Memory B cell (primary cell): ENCODE results near the gene RNF14.
A peak's percentile ranks its signal among the peaks of the same experiment; 100 is the strongest.

ENCODE experiments used
- ATAC-seq: fragments of 150-1000 bp; cut with Tn5 transposase; 2 replicates; pipeline ENCODE4 v1.10.0; 2021; ENCODE audit warnings: low read depth, mild to moderate bottlenecking, moderate library complexity
- DNase-seq, 2 donors: peaks; one replicate each; pipeline ENCODE4 v3.0.0; 2022; ENCODE audit warnings: low spot score in 2 of 2
- H3K27ac Mint-ChIP-seq: one replicate; pipeline ENCODE4 v1.8.0; 2022; ENCODE audit warnings: mild to moderate bottlenecking, moderate library complexity, mixed read lengths
- H3K27me3 Mint-ChIP-seq: one replicate; pipeline ENCODE4 v1.8.0; 2022; ENCODE audit warnings: mixed read lengths
- H3K36me3 Mint-ChIP-seq: one replicate; pipeline ENCODE4 v1.8.0; 2022; ENCODE audit warnings: mild to moderate bottlenecking, mixed read lengths
- H3K4me1 Mint-ChIP-seq: one replicate; pipeline ENCODE4 v1.8.0; 2022; ENCODE audit warnings: mixed read lengths
- H3K4me3 Mint-ChIP-seq: one replicate; pipeline ENCODE4 v1.8.0; 2022; ENCODE audit warnings: mild to moderate bottlenecking, moderate library complexity, mixed read lengths
- H3K9me3 Mint-ChIP-seq: one replicate; pipeline ENCODE4 v1.8.0; 2022; ENCODE audit warnings: mixed read lengths

Gene RNF14

DNA sequence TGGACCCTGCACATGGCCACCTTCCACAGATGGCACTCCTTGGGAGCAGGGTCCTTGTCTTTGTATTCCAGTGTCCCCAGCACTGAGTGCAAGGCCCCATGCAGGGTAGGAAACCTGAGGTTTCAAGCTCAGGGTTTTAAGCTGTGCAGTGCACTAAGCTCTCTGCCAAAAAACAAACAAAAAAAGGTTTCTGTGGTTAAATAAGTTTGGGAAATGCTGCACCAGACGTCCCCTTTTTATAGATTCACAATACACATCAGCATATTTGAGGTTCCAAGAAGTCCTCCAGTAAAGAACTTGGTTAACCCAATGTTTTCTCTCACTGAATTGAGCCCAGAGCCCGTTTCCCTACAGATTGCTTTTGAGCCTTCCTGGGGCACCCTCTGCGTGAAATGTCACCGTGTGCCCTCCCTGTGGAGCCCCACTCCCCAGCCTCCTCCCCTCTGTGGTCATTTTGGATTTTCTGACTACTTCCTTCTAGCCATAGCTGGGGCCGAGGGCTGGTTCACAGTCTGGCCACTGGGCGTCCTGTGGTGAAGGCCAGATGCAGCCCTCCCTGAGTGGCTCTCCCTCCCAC lies 28.1 kb upstream of the RNF14 start:
- DNase-seq (no peak), ATAC-seq (no peak)
- Mint-ChIP-seq H3K27me3 (no peaks in the 10 kb centered on the region), H3K36me3 (peaks cover 5% of the 10 kb centered on the region), H3K27ac (peak overlapping the region; percentile 40), H3K4me3 (no peak overlapping the region), H3K9me3 (no peaks in the 10 kb centered on the region), H3K4me1 (no peaks in the 10 kb centered on the region)

GRCh38 chr5:141941307-141941706 lies 27.6 kb upstream of the RNF14 start:
- DNase-seq: no peak
- ATAC-seq: no peak
- Mint-ChIP-seq H3K4me1 (no peaks in the 10 kb centered on the region), H3K4me3 (no peak overlapping the region), H3K27ac (peak overlapping the region; percentile 40), H3K9me3 (no peaks in the 10 kb centered on the region), H3K36me3 (peaks cover 2% of the 10 kb centered on the region), H3K27me3 (no peaks in the 10 kb centered on the region)

- Mint-ChIP-seq H3K4me3 (no peak overlapping the region), H3K27ac (peak overlapping the region; percentile 84), H3K4me1 (no peaks in the 10 kb centered on the region)
These were observed 27.1 kb upstream of the RNF14 start for GRCh38 chr5:141941779-141942178.

GRCh38 chr5:141942185-141942857 lies 26.6 kb upstream of the RNF14 start:
- no peaks in the 10 kb centered on the region for H3K27me3 Mint-ChIP-seq
- ATAC-seq (no peak), DNase-seq (no peak)
- peak overlapping the region; percentile 84 for H3K27ac Mint-ChIP-seq
- H3K9me3 Mint-ChIP-seq: no peaks in the 10 kb centered on the region
- H3K36me3 Mint-ChIP-seq: peaks cover 2% of the 10 kb centered on the region
- no peaks in the 10 kb centered on the region for H3K4me1 Mint-ChIP-seq
- no peak overlapping the region for H3K4me3 Mint-ChIP-seq

More at GRCh38 chr5:141941779-141942178, 27.1 kb upstream of the RNF14 start:
- ATAC-seq: no peak
- H3K9me3 Mint-ChIP-seq: no peaks in the 10 kb centered on the region
- DNase-seq: no peak
- H3K27me3 Mint-ChIP-seq: no peaks in the 10 kb centered on the region
- H3K36me3 Mint-ChIP-seq: peaks cover 2% of the 10 kb centered on the region

GRCh38 chr5:141944076-141944475 lies 24.8 kb upstream of the RNF14 start:
- H3K9me3 Mint-ChIP-seq: no peaks in the 10 kb centered on the region
- ATAC-seq (no peak), DNase-seq (no peak)
- H3K27ac Mint-ChIP-seq: no peak overlapping the region
- no peaks in the 10 kb centered on the region for H3K27me3 Mint-ChIP-seq
- no peak overlapping the region for H3K4me3 Mint-ChIP-seq
- H3K36me3 Mint-ChIP-seq: peaks cover 2% of the 10 kb centered on the region
- no peaks in the 10 kb centered on the region for H3K4me1 Mint-ChIP-seq

GRCh38 chr5:141945511-141946051 lies 23.3 kb upstream of the RNF14 start:
- H3K27ac Mint-ChIP-seq: no peak overlapping the region
- H3K27me3 Mint-ChIP-seq: no peaks in the 10 kb centered on the region
- no peak for ATAC-seq
- DNase-seq: no peak
- no peaks in the 10 kb centered on the region for H3K4me1 Mint-ChIP-seq
- no peaks in the 10 kb centered on the region for H3K36me3 Mint-ChIP-seq
- no peak overlapping the region for H3K4me3 Mint-ChIP-seq
- H3K9me3 Mint-ChIP-seq: no peaks in the 10 kb centered on the region

DNA sequence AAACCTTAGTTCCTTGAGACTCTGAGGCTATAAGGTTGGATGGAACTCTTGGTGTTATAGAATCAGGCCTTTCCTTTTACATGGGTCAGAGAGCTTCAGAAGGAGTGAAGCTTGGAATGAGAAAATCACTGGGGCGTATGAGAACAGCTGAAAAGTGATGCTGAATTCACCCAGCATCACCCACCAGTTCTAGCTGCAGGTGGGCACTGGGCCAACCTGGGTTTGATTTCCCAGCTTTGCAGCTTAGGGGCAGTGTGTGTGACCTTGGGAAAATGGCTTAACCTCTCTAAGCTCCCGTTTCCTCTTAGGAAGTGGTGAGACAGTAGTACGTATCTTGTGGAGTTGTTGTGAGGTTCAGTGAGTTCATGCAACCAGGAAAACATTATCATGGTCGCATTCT lies 21.6 kb upstream of the RNF14 start:
- no peak overlapping the region for H3K27ac Mint-ChIP-seq
- ATAC-seq (no peak), DNase-seq (no peak)
- H3K9me3 Mint-ChIP-seq: no peaks in the 10 kb centered on the region
- H3K4me3 Mint-ChIP-seq: no peak overlapping the region
- no peaks in the 10 kb centered on the region for H3K27me3 Mint-ChIP-seq
- no peaks in the 10 kb centered on the region for H3K36me3 Mint-ChIP-seq
- H3K4me1 Mint-ChIP-seq: peaks cover 2% of the 10 kb centered on the region

- H3K4me1 Mint-ChIP-seq: peaks cover 2% of the 10 kb centered on the region
- H3K27ac Mint-ChIP-seq: no peak overlapping the region
- ATAC-seq (no peak), DNase-seq (no peak)
- no peaks in the 10 kb centered on the region for H3K27me3 Mint-ChIP-seq
- no peak overlapping the region for H3K4me3 Mint-ChIP-seq
- no peaks in the 10 kb centered on the region for H3K36me3 Mint-ChIP-seq
- no peaks in the 10 kb centered on the region for H3K9me3 Mint-ChIP-seq
These were observed 20.1 kb upstream of the RNF14 start for GRCh38 chr5:141948812-141949211.

DNA sequence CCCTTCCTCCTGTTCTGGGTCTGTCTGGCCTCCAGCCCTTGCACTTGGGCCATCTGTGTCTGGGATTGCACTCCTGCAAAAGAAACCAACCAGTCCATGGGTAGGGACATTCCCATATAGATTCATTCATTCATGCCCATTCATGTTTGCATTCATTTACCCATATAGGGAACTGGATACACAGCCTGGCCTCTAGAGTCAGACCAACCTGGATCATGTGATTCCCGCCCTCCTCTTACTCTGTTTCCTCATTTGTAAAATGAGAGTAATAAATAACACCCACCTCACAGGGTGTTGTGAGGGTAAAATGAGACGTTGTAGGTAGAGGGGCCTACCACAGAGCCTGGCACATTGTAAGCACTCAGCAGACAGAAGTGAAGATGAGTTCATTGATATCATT lies 19.4 kb upstream of the RNF14 start:
- H3K4me3 Mint-ChIP-seq: no peak overlapping the region
- ATAC-seq (no peak), DNase-seq (no peak)
- no peak overlapping the region for H3K27ac Mint-ChIP-seq
- peaks cover 2% of the 10 kb centered on the region for H3K4me1 Mint-ChIP-seq
- H3K36me3 Mint-ChIP-seq: no peaks in the 10 kb centered on the region
- H3K9me3 Mint-ChIP-seq: no peaks in the 10 kb centered on the region
- no peaks in the 10 kb centered on the region for H3K27me3 Mint-ChIP-seq

DNA sequence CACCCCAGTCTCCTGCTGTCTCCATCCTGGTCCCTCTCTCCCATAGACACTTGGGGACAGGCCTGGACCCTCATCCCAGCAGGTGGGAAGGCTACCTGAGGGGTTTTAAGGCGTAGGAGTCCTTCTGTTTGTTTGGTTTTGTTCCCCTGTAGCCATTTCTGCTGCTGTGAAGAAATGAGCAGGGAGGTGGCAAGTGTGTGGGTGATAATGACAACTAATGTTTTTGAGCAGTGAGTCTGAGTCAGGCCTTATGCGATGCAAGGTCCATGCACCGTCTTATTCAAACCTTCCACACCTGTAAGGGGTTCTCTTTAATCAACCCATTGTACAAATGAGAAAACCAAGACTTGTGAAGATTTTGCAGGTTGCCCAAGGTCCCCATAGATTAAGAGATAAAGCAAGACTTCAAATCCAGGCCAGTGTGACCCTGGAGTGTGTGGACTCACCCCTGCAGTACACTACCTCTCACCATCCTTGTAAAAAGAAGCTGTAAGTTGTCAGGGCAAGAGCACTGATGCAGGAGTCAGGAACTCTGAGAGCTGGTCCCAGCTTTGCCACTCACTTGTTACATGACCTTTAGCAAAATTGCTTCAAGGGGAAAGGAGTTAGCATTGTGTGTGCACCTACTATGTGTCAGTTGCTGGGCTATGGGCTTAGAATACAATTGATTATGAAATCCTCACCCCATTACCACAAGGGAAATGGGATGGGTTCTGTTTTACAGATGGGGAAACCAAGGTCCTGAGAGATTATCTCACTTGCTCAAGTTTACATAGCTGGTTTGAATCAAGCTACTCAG lies 18.5 kb upstream of the RNF14 start:
- Mint-ChIP-seq H3K36me3 (no peaks in the 10 kb centered on the region), H3K9me3 (no peaks in the 10 kb centered on the region), H3K27me3 (no peaks in the 10 kb centered on the region), H3K4me3 (no peak overlapping the region), H3K27ac (no peak overlapping the region), H3K4me1 (peaks cover 2% of the 10 kb centered on the region)
- DNase-seq: no peak
- no peak for ATAC-seq

DNA sequence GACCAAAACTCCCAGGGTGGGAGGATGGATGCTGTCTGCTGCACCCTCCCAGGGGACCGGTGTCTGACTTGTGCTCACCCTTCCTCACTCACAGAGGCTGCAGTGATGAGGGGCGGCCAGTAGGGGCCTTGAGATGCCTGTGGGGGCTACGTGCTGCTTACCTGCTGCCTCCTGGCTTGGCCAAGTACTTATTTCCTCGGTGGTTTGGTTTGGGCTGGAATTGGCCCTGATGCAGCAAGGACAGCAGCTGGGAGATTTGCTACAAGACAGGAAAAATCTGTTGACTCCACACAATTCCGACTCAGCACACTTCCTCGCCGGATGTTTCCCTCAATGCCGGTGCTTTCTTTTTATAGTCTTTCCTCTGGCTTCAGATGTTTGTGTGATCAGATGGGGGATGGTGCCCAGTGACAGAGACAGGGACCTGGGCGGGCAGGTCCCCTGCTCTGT lies 17.5 kb upstream of the RNF14 start:
- Mint-ChIP-seq H3K4me1 (peaks cover 2% of the 10 kb centered on the region), H3K4me3 (no peak overlapping the region), H3K36me3 (no peaks in the 10 kb centered on the region), H3K27me3 (no peaks in the 10 kb centered on the region), H3K27ac (no peak overlapping the region), H3K9me3 (no peaks in the 10 kb centered on the region)
- peak; percentile 70 for ATAC-seq
- DNase-seq: no peak

DNA sequence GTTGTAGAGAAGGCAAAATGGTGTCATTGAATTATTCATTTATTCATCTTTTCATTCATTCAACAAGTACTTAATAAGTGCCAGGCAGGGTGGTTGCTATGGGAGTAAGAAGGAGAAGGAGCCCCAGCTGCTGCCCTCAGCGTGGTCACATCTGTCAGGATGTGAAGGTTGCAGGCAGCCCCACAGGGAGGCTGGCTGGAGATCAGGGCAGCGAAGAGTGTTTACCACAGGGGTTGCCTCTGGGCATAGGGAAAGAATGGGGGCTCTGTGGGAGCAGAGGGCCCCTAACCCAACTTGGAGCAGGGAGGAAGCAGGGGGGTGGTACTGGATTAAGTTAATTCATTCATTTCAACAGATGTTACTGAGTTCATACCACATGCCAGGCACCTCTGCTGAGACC lies 16.9 kb upstream of the RNF14 start:
- Mint-ChIP-seq H3K9me3 (no peaks in the 10 kb centered on the region), H3K4me1 (peaks cover 2% of the 10 kb centered on the region), H3K27me3 (no peaks in the 10 kb centered on the region), H3K36me3 (no peaks in the 10 kb centered on the region), H3K27ac (no peak overlapping the region), H3K4me3 (no peak overlapping the region)
- no peak for DNase-seq
- ATAC-seq: no peak

GRCh38 chr5:141954194-141954593 lies 14.7 kb upstream of the RNF14 start:
- no peaks in the 10 kb centered on the region for H3K9me3 Mint-ChIP-seq
- H3K36me3 Mint-ChIP-seq: no peaks in the 10 kb centered on the region
- no peak overlapping the region for H3K4me3 Mint-ChIP-seq
- H3K4me1 Mint-ChIP-seq: peaks cover 5% of the 10 kb centered on the region
- peaks cover 2% of the 10 kb centered on the region for H3K27me3 Mint-ChIP-seq
- H3K27ac Mint-ChIP-seq: no peak overlapping the region
- DNase-seq (no peak), ATAC-seq (peak; percentile 51)

DNA sequence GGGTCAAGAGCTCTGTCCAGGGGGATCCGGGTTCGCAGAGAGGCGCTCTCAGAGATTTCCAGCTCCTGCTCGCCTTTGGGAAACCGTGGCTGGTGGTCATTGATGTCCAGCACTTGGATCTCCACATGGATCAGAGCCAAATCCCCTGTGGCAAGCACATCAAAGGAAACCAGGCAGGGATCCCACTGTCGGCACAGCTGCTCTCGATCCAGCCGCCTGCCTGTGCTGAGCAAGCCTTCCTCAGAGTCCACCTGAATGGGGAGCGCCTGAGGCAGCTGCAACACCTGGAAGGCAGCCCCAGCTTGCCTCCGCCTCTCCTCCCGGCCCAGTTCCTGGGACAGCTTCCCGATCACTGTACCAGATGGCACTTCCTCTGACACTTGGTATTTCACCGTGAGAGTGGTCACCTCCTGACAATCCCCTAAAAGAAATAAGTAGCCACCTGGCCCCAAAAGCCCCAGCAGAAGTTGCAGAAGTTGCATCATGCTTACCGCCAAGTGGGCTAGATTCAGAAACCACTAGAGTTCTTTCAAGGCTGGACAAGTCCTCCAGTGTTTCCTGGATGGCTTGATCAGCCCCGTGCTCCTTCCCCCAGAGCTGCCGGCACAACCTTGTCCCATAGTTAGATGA lies 11.4 kb upstream of the RNF14 start:
- Mint-ChIP-seq H3K36me3 (no peaks in the 10 kb centered on the region), H3K27me3 (peaks cover 2% of the 10 kb centered on the region), H3K4me3 (no peak overlapping the region), H3K9me3 (no peaks in the 10 kb centered on the region), H3K4me1 (peaks cover 13% of the 10 kb centered on the region), H3K27ac (no peak overlapping the region)
- ATAC-seq (no peak), DNase-seq (no peak)
